Measurements from ENCODE around the gene PRKAG3.

GRCh38 chr2:218796691-218797090, 34.9 kb downstream of the PRKAG3 start:
- TF ChIP-seq CTCF (IDR thresholded peaks at IDR 0.05) (no peak), POLR2A (IDR thresholded peaks at IDR 0.05) (no peak), POLR2AphosphoS5 (IDR thresholded peaks at IDR 0.05) (no peak)
